HG02623 (cell line): Measurements from ENCODE around the gene CCDC158.
"Not testable (repeated sequence)": the region's sequence is repeated elsewhere in the genome, so short reads cannot be mapped to it uniquely, and the experiment has no call there.

Source experiments
- ATAC-seq: cut with Tn5 transposase; IDR thresholded peaks from one replicate; pipeline ENCODE4 v1.9.1; 2021; ENCODE audit warnings: moderate library complexity; ENCODE audit not compliant: unreplicated experiment

The CCDC158 gene

GRCh38 chr4:76312457-76312856 is 108.5 kb downstream of the CCDC158 start:
- ATAC-seq, result no peak

GRCh38 chr4:76311896-76312331 is 109.0 kb downstream of the CCDC158 start:
- no peak for ATAC-seq

- no peak for ATAC-seq
These were observed 110.3 kb downstream of the CCDC158 start for GRCh38 chr4:76310683-76311082.

- ATAC-seq, result no peak
These were observed 110.9 kb downstream of the CCDC158 start for GRCh38 chr4:76309939-76310550.

GRCh38 chr4:76308548-76308947 is 112.4 kb downstream of the CCDC158 start:
- no peak for ATAC-seq

GRCh38 chr4:76307660-76308014 is 113.3 kb downstream of the CCDC158 start:
- ATAC-seq, result no peak

GRCh38 chr4:76306882-76307659 is 113.9 kb downstream of the CCDC158 start:
- ATAC-seq, result no peak

GRCh38 chr4:76305971-76306881 is 114.7 kb downstream of the CCDC158 start, which contains the start of gene STBD1:
Gene STBD1 (plus strand): TSS chr4:76306733. CDS start chr4:76306770, 37 bp downstream.
- ATAC-seq, result no peak

- no peak for ATAC-seq
These were observed 115.8 kb downstream of the CCDC158 start for GRCh38 chr4:76305033-76305687.

- no peak for ATAC-seq
These were observed 118.0 kb downstream of the CCDC158 start for GRCh38 chr4:76302826-76303438.

GRCh38 chr4:76301775-76302162 is 119.2 kb downstream of the CCDC158 start:
- ATAC-seq, result no peak

- peak; percentile 98 for ATAC-seq
These were observed 119.7 kb downstream of the CCDC158 start for GRCh38 chr4:76301068-76301774.

- ATAC-seq, result no peak
These were observed 120.9 kb downstream of the CCDC158 start for GRCh38 chr4:76300012-76300411.

GRCh38 chr4:76298227-76298626 is 122.7 kb downstream of the CCDC158 start:
- ATAC-seq, result no peak

- no peak for ATAC-seq
These were observed 124.6 kb downstream of the CCDC158 start for GRCh38 chr4:76296286-76296820.

- no peak for ATAC-seq
These were observed 127.2 kb downstream of the CCDC158 start for GRCh38 chr4:76293772-76294171.

- ATAC-seq, result no peak
These were observed 128.2 kb downstream of the CCDC158 start for GRCh38 chr4:76292730-76293129.

- ATAC-seq, result not testable (repeated sequence)
These were observed 133.1 kb downstream of the CCDC158 start for GRCh38 chr4:76287811-76288210.

GRCh38 chr4:76283900-76284299 is 137.0 kb downstream of the CCDC158 start:
- ATAC-seq, result no peak
